Kidney (tissue), 14 donors: Measurements from ENCODE around the gene XPO4. TPM values are rescaled to one million over a fixed set of nuclear protein-coding genes. Genes with fewer than 3 reads are reported as not detected.
A peak's percentile ranks its signal among the peaks of the same experiment; 100 is the strongest.
"Not testable (repeated sequence)": the region's sequence is repeated elsewhere in the genome, so short reads cannot be mapped to it uniquely, and the experiment has no call there.

Source experiments
- DNase-seq, 5 donors: peaks; one replicate each; pipeline ENCODE4 v3.0.0-alpha.2; 2013 to 2020
- FAIRE-seq: peaks from 2 replicates; lab custom pipeline; 2012; peaks lifted over from hg19 to GRCh38; lab: Jason Lieb, UNC
- H3K27ac ChIP-seq, 2 donors: one replicate each; pipeline ENCODE4 v1.7.0; 2013; ENCODE audit warnings: low read depth in 2 of 2, low read length in 2 of 2, inconsistent platforms in 1 of 2
- H3K27me3 ChIP-seq: one replicate; pipeline ENCODE4 v1.7.1; 2013; ENCODE audit warnings: low read length, inconsistent platforms; ENCODE audit not compliant: control insufficient read depth, insufficient read depth
- H3K36me3 ChIP-seq, 3 donors: one replicate each; pipeline versions ENCODE4 v1.7.0 to v1.7.1; 2013; ENCODE audit warnings: low read length in 3 of 3, control low read depth in 1 of 3, inconsistent platforms in 1 of 3; ENCODE audit not compliant: insufficient read depth in 3 of 3, control insufficient read depth in 2 of 3
- H3K4me1 ChIP-seq, 3 donors: one replicate each; pipeline versions ENCODE4 v1.7.0 to v1.7.1; 2013; ENCODE audit warnings: low read length in 3 of 3, inconsistent platforms in 1 of 3, low read depth in 1 of 3; ENCODE audit not compliant: control insufficient read depth in 2 of 3, insufficient read depth in 2 of 3
- H3K4me3 ChIP-seq, 3 donors: one replicate each; pipeline versions ENCODE4 v1.7.0 to v1.8.1; 2013; ENCODE audit warnings: low read length in 3 of 3, control low read depth in 1 of 3, inconsistent platforms in 1 of 3
- H3K9ac ChIP-seq, 3 donors: one replicate each; pipeline versions ENCODE4 v1.7.0 to v1.7.1; 2013; ENCODE audit warnings: low read length in 3 of 3, control low read depth in 1 of 3, inconsistent platforms in 1 of 3
- H3K9me3 ChIP-seq, 3 donors: one replicate each; pipeline versions ENCODE4 v1.7.0 to v1.7.1; 2013; ENCODE audit warnings: low read length in 3 of 3, control low read depth in 1 of 3, inconsistent platforms in 1 of 3; ENCODE audit not compliant: control insufficient read depth in 2 of 3, insufficient read depth in 1 of 3
- intact Hi-C: fragments of 100-400 bp; cut with DNase I; formaldehyde crosslinking; loops from one replicate; pipeline ENCODE4 v1.11.1; 2022
- polyA plus RNA-seq: library from polyadenylated mRNA; stranded (reverse); fragments of 350-450 nt; fragmentation: Illumina TruSeq; extraction: RNeasy Lipid Tissue Mini Kit (QIAGEN cat#74804); gene quantifications from one replicate; pipeline ENCODE4 v1.2.3, GENCODE V29; 2014; ENCODE audit warnings: low read depth, low replicate concordance; ENCODE audit not compliant: insufficient read depth
- total RNA-seq: library from RNA; stranded (reverse); fragmentation: NEBNext Ultra II Directional; extraction: Animal tissue kit (Norgen Biotek cat#: 25700); gene quantifications from one replicate; pipeline ENCODE4 v1.2.1, GENCODE V29; 2021
- TF ChIP-seq, protein P1 (sequence below): IDR thresholded peaks from 3 replicates; pipeline ENCODE4 v1.5.1; 2012; ENCODE audit warnings: mild to moderate bottlenecking, moderate library complexity, borderline replicate concordance; ENCODE audit not compliant: insufficient read depth; ENCODE audit errors: extremely low read depth
- donor health status: control.
- donor health status: control.
- donor health status: control.
- donor health status: control.
- donor health status: control.
- donor health status: DM: yes; HTN: yes; CAD: no.
- donor health status: Normal renal cell carcinoma (clear cell type).

XPO4 gene
- total and polyA plus RNA-seq, 2 donors from 2014 or later: 3.3 to 17.4 TPM

DNA sequence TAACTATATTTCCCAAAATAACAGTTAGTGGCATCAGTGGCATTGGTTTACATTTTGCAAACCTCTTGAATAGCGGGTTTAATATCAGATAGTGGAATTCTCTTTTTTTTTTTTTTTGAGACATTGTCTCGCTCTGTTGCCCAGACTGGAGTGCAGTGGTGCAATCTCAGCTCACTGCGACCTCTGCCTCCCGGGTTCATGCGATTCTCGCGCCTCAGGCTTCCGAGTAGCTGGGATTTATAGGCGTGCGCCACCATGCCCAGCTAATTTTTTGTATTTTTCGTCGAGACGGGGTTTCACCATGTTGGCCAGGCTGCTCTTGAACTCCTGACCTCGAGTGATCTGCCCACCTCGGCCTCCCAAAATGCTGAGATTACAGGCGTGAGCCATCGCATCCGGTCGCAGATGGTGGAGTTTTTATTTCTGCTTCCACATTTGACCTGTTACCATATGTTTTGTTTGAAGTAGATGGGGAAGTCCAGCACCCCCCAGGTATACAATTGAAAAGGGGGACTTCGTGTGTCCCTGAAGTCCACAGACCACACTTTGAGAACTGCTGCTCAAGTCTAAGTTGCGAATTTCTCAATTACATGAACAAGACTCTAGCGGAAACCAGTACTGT lies 40.5 kb upstream of the XPO4 start:
- H3K27me3 ChIP-seq: peaks cover 3% of the 10 kb centered on the region
- intact Hi-C loops: loop anchor here (10.0 kb wide), 1 partner anchor 542 kb away; no protein-coding TSS in a partner anchor
- peak overlapping the region in 2 of 3 donors; percentile 15 to 38 for H3K4me3 ChIP-seq
- peaks cover 0 to 2% (median 0%) of the 10 kb centered on the region in 3 donors for H3K4me1 ChIP-seq
- TF ChIP-seq, protein P1, sequence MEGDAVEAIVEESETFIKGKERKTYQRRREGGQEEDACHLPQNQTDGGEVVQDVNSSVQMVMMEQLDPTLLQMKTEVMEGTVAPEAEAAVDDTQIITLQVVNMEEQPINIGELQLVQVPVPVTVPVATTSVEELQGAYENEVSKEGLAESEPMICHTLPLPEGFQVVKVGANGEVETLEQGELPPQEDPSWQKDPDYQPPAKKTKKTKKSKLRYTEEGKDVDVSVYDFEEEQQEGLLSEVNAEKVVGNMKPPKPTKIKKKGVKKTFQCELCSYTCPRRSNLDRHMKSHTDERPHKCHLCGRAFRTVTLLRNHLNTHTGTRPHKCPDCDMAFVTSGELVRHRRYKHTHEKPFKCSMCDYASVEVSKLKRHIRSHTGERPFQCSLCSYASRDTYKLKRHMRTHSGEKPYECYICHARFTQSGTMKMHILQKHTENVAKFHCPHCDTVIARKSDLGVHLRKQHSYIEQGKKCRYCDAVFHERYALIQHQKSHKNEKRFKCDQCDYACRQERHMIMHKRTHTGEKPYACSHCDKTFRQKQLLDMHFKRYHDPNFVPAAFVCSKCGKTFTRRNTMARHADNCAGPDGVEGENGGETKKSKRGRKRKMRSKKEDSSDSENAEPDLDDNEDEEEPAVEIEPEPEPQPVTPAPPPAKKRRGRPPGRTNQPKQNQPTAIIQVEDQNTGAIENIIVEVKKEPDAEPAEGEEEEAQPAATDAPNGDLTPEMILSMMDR: no peak
- no peak overlapping the region for H3K9ac ChIP-seq
- no peaks in the 10 kb centered on the region for H3K9me3 ChIP-seq
- H3K36me3 ChIP-seq: no peaks in the 10 kb centered on the region
- FAIRE-seq: no peak
- DNase-seq: peak in 2 of 5 donors; percentile 17 to 20
- H3K27ac ChIP-seq: peak overlapping the region; percentile 5 to 9

DNA sequence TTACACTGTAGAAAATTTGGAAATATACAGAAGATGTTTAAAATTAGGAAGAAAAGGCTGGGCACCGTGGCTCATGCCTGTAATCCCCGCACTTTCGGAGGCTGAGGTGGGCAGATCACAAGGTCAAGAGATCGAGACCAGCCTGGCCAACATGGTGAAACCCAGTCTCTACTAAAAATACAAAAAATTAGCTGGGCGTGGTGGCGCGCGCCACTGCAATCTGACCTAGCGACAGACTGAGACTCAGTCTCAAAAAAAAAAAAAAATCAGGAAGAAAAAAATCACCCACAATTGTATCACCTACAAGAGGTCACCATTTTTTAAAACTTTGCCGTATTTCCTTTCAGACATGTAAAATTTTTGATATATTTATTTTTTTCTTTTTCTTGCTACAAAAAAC lies 38.0 kb upstream of the XPO4 start:
- not testable (repeated sequence) for H3K27ac ChIP-seq, H3K4me3 ChIP-seq, H3K4me1 ChIP-seq, DNase-seq, H3K36me3 ChIP-seq, H3K27me3 ChIP-seq, H3K9ac ChIP-seq, FAIRE-seq, H3K9me3 ChIP-seq
- intact Hi-C loops: loop anchor here (10.0 kb wide), 1 partner anchor 544 kb away; no protein-coding TSS in a partner anchor

DNA sequence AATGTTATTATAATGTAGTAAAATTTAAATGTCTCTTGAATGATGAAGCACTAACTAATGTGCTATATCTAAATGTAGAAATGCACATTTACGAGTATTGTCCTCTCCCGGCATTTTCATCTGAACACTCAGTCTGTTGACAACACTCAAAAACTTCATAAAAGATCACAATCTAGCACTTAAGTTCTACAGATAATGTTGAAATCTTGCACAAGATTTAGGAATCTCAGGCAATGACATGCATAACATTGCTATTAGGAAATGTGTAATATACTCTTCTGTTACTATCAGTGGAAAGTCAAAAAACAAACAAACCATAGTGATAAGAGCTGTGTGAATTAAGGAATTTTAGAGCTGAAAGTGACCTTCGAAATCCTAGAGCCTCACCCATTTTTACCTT lies 37.5 kb upstream of the XPO4 start:
- Histone ChIP-seq H3K4me1 (no peaks in the 10 kb centered on the region), H3K27ac (no peak overlapping the region), H3K9ac (no peak overlapping the region), H3K36me3 (no peaks in the 10 kb centered on the region), H3K27me3 (no peaks in the 10 kb centered on the region), H3K9me3 (no peaks in the 10 kb centered on the region), H3K4me3 (no peak overlapping the region)
- TF ChIP-seq, protein P1: no peak
- FAIRE-seq (no peak), DNase-seq (no peak)
- intact Hi-C loops: loop anchor here (10.0 kb wide), 1 partner anchor 545 kb away; no protein-coding TSS in a partner anchor

DNA sequence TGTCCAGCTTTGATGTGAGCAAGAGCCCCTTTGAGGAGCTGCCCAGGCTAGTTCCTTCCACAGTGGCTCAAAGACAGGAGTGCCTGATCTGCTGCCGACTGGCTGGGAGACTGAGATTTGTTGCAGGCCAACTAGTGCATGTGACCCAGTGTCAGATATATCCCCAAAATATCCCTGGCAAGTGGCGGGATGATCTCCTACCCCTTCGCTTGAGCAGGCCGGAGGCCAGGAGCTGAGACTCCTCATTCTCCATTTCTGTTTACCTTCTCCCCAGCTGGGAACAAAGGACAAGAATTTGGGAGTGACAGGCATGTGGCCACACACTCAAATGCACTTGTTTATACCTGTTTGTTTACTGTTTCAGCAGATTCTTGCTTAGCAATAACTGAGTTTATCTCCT lies 37.1 kb upstream of the XPO4 start:
- no peak overlapping the region for H3K27ac ChIP-seq

More for the DNA sequence above, 37.1 kb upstream of the XPO4 start:
- no peak overlapping the region for H3K4me3 ChIP-seq
- FAIRE-seq (no peak), DNase-seq (no peak)
- no peaks in the 10 kb centered on the region for H3K9me3 ChIP-seq
- TF ChIP-seq, protein P1: no peak
- intact Hi-C loops: loop anchor here (10.0 kb wide), 1 partner anchor 545 kb away; no protein-coding TSS in a partner anchor
- no peaks in the 10 kb centered on the region for H3K4me1 ChIP-seq
- no peaks in the 10 kb centered on the region for H3K27me3 ChIP-seq
- H3K9ac ChIP-seq: no peak overlapping the region
- no peaks in the 10 kb centered on the region for H3K36me3 ChIP-seq
